ENCODE results near the gene OR5T3. TPM values are rescaled to one million over a fixed set of nuclear protein-coding genes. Genes with fewer than 3 reads are reported as not detected.
"Not testable (repeated sequence)": the region's sequence is repeated elsewhere in the genome, so short reads cannot be mapped to it uniquely, and the experiment has no call there.

Gene OR5T3
- not detected in 2 replicates for polyA plus RNA-seq (2011; rRNA removed)
- polyA minus RNA-seq (2011; rRNA and poly(A)+ RNA removed) = not detected in 2 replicates

GRCh38 chr11:56251954-56252353 lies at the start of gene OR5T3:
Gene OR5T3, plus strand, starts transcription at chr11:56252254. Its CDS starts 0 bp downstream, at chr11:56252254.
- no peak within 1 kb of the TSS for H3K4me3 ChIP-seq (ENCODE audit: low read depth, low read length)
- POLR2A ChIA-PET = no interaction called here
- H3K36me3 ChIP-seq (ENCODE audit: control insufficient read depth, insufficient read depth, low read length) = no peaks in the 10 kb centered on the region
- CTCF ChIA-PET = no interaction called here
- no peak for TF ChIP-seq CTCF (IDR thresholded peaks at IDR 0.05; ENCODE audit: insufficient read depth, low read depth, low read length)
- H3K27me3 ChIP-seq (ENCODE audit: control insufficient read depth, insufficient read depth, low read length) = no peaks in the 10 kb centered on the region
- no peak for DNase-seq (ENCODE audit: low read depth)

GRCh38 chr11:56207790-56208189 lies 44.3 kb upstream of the OR5T3 start:
- Histone ChIP-seq H3K27me3 (ENCODE audit: control insufficient read depth, insufficient read depth, low read length) (no peaks in the 10 kb centered on the region), H3K36me3 (ENCODE audit: control insufficient read depth, insufficient read depth, low read length) (no peaks in the 10 kb centered on the region), H3K4me3 (ENCODE audit: low read depth, low read length) (no peak overlapping the region)
- ChIA-PET CTCF (no interaction called here), POLR2A (no interaction called here)
- no peak for DNase-seq (ENCODE audit: low read depth)
- no peak for TF ChIP-seq CTCF (IDR thresholded peaks at IDR 0.05; ENCODE audit: insufficient read depth, low read depth, low read length)

GRCh38 chr11:56214537-56214936 lies 37.5 kb upstream of the OR5T3 start:
- CTCF ChIA-PET = no interaction called here
- POLR2A ChIA-PET = no interaction called here
- TF ChIP-seq CTCF (IDR thresholded peaks at IDR 0.05; ENCODE audit: insufficient read depth, low read depth, low read length) = no peak
- no peaks in the 10 kb centered on the region for H3K36me3 ChIP-seq (ENCODE audit: control insufficient read depth, insufficient read depth, low read length)
- DNase-seq (ENCODE audit: low read depth) = no peak
- no peak overlapping the region for H3K4me3 ChIP-seq (ENCODE audit: low read depth, low read length)
- H3K27me3 ChIP-seq (ENCODE audit: control insufficient read depth, insufficient read depth, low read length) = no peaks in the 10 kb centered on the region

- DNase-seq (ENCODE audit: low read depth); CTCF ChIA-PET; H3K27me3 ChIP-seq (ENCODE audit: control insufficient read depth, insufficient read depth, low read length); H3K36me3 ChIP-seq (ENCODE audit: control insufficient read depth, insufficient read depth, low read length); H3K4me3 ChIP-seq (ENCODE audit: low read depth, low read length); POLR2A ChIA-PET: not testable (repeated sequence)
These were observed 32.3 kb upstream of the OR5T3 start for GRCh38 chr11:56219735-56220134.

GRCh38 chr11:56234155-56234554 lies 17.9 kb upstream of the OR5T3 start, which contains the start of gene OR5T2:
Gene OR5T2, minus strand, starts transcription at chr11:56234255. Its CDS starts 1,193 bp downstream, at chr11:56233062.
- H3K4me3 ChIP-seq (ENCODE audit: low read depth, low read length) = no peak within 1 kb of the TSS
- TF ChIP-seq CTCF (IDR thresholded peaks at IDR 0.05; ENCODE audit: insufficient read depth, low read depth, low read length) = no peak
- no peaks in the 10 kb centered on the region for H3K36me3 ChIP-seq (ENCODE audit: control insufficient read depth, insufficient read depth, low read length)
- no peaks in the 10 kb centered on the region for H3K27me3 ChIP-seq (ENCODE audit: control insufficient read depth, insufficient read depth, low read length)
- CTCF ChIA-PET = no interaction called here
- DNase-seq (ENCODE audit: low read depth) = no peak
- POLR2A ChIA-PET = no interaction called here

- Histone ChIP-seq H3K36me3 (ENCODE audit: control insufficient read depth, insufficient read depth, low read length) (no peaks in the 10 kb centered on the region), H3K27me3 (ENCODE audit: control insufficient read depth, insufficient read depth, low read length) (no peaks in the 10 kb centered on the region), H3K4me3 (ENCODE audit: low read depth, low read length) (no peak overlapping the region)
- ChIA-PET POLR2A (no interaction called here), CTCF (interaction anchor here (0.6 kb wide), 1 partner anchor 14 kb away, joined by 3 read pairs; no protein-coding TSS in a partner anchor)
- DNase-seq (ENCODE audit: low read depth) = no peak
- no peak for TF ChIP-seq CTCF (IDR thresholded peaks at IDR 0.05; ENCODE audit: insufficient read depth, low read depth, low read length)
These were observed 19.0 kb downstream of the OR5T3 start for GRCh38 chr11:56271092-56271491.
